ENCODE data around the gene C1orf21.

DNA sequence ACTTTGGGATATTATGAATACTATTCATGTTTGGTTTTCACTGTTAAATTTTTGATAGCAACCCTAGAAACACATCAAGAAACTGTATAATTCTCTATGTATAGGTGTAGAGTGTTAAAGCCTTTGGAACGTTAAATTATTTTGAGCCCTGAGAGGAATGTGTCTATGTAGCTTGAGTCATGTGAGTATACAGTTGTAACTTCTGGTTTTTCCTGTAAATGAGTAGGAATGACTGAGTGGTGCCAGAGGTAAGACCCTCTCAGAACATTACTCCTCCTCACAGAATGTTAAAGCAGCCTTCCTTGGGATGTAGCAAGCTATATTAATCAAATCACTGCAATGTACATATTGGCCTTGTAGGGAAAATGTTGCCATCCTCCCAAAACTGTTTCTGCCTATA, 69.0 kb downstream of the C1orf21 start:
- TF ChIP-seq GABPA (IDR thresholded peaks at IDR 0.05; ENCODE audit: low read depth), result no peak
- no peak for TF ChIP-seq MXI1 (IDR thresholded peaks at IDR 0.05; ENCODE audit: low read depth, low read length)
- TF ChIP-seq, protein P1, sequence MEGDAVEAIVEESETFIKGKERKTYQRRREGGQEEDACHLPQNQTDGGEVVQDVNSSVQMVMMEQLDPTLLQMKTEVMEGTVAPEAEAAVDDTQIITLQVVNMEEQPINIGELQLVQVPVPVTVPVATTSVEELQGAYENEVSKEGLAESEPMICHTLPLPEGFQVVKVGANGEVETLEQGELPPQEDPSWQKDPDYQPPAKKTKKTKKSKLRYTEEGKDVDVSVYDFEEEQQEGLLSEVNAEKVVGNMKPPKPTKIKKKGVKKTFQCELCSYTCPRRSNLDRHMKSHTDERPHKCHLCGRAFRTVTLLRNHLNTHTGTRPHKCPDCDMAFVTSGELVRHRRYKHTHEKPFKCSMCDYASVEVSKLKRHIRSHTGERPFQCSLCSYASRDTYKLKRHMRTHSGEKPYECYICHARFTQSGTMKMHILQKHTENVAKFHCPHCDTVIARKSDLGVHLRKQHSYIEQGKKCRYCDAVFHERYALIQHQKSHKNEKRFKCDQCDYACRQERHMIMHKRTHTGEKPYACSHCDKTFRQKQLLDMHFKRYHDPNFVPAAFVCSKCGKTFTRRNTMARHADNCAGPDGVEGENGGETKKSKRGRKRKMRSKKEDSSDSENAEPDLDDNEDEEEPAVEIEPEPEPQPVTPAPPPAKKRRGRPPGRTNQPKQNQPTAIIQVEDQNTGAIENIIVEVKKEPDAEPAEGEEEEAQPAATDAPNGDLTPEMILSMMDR (IDR thresholded peaks at IDR 0.05), result no peak
- TF ChIP-seq MEF2A (IDR thresholded peaks at IDR 0.05; ENCODE audit: borderline replicate concordance, low read depth), result no peak
- TF ChIP-seq RAD21 (IDR thresholded peaks at IDR 0.05; ENCODE audit: low read length), result no peak

Data from SK-N-SH (cell line).